CD14-positive monocyte (primary cell): ENCODE results near the gene LCOR. TPM values are rescaled to one million over a fixed set of nuclear protein-coding genes. Genes with fewer than 3 reads are reported as not detected.

Experiments used
- DNase-seq, 3 donors: peaks; one replicate each; pipeline ENCODE4 v3.0.0-alpha.2; 2011 to 2022
- H2AFZ ChIP-seq: 2 replicates; pipeline ENCODE4 v1.6.0; 2012; ENCODE audit warnings: mild to moderate bottlenecking, low read depth, low read length, inconsistent platforms; ENCODE audit not compliant: insufficient read depth, poor library complexity, severe bottlenecking
- H3K27ac ChIP-seq, 2 donors: 1 replicate in 1 of 2; 2 replicates in 1 of 2; pipeline ENCODE4 v1.5.1; 2012 to 2013; ENCODE audit warnings: low read length in 2 of 2, control low read depth in 1 of 2, inconsistent platforms in 1 of 2, low read depth in 1 of 2, mild to moderate bottlenecking in 1 of 2
- H3K27me3 ChIP-seq, 2 donors: one replicate each; pipeline versions ENCODE4 v1.6.0 to v1.6.1; 2011 to 2013; ENCODE audit warnings: low read length in 2 of 2; ENCODE audit not compliant: control insufficient read depth in 2 of 2, insufficient read depth in 2 of 2
- H3K36me3 ChIP-seq, 2 donors: replicated peaks in 1 of 2; 1 replicate in 1 of 2; 2 replicates in 1 of 2; pipeline versions ENCODE4 v1.5.1 to v1.6.1; 2012 to 2013; ENCODE audit warnings: low read length in 2 of 2, control low read depth in 1 of 2, inconsistent platforms in 1 of 2, mild to moderate bottlenecking in 1 of 2; ENCODE audit not compliant: insufficient read depth in 2 of 2, control insufficient read depth in 1 of 2
- H3K4me1 ChIP-seq, 2 donors: 1 replicate in 1 of 2; 2 replicates in 1 of 2; pipeline versions ENCODE4 v1.5.1 to v1.6.1; 2012 to 2013; ENCODE audit warnings: low read length in 2 of 2, control low read depth in 1 of 2, inconsistent platforms in 1 of 2, mild to moderate bottlenecking in 1 of 2, moderate library complexity in 1 of 2; ENCODE audit not compliant: insufficient read depth in 2 of 2, control insufficient read depth in 1 of 2
- H3K4me2 ChIP-seq: replicated peaks from 2 replicates; pipeline ENCODE3; 2012; ENCODE audit warnings: low read length, moderate library complexity, mild to moderate bottlenecking; ENCODE audit not compliant: poor library complexity, severe bottlenecking; ENCODE audit errors: extremely low read depth
- H3K4me3 ChIP-seq, 3 experiments: fragments of 200-600 bp in 1 of 3; sonication (generic) in 1 of 3; replicated peaks in 1 of 3; 1 replicate in 2 of 3; 2 replicates in 1 of 3; pipeline ENCODE4 v1.5.1; 2011 to 2013; ENCODE audit warnings: low read length in 3 of 3, mild to moderate bottlenecking in 3 of 3, control low read depth in 2 of 3, low read depth in 2 of 3, inconsistent platforms in 1 of 3, moderate library complexity in 1 of 3
- H3K79me2 ChIP-seq: 2 replicates; pipeline ENCODE4 v1.6.0; 2012; ENCODE audit warnings: mild to moderate bottlenecking, control low read depth, inconsistent platforms, low read length, moderate library complexity; ENCODE audit not compliant: insufficient read depth
- H3K9ac ChIP-seq: 2 replicates; pipeline ENCODE4 v1.6.0; 2017; ENCODE audit warnings: low read length, mild to moderate bottlenecking; ENCODE audit not compliant: insufficient read depth, poor library complexity, severe bottlenecking
- H3K9me3 ChIP-seq, 2 donors: replicated peaks in 1 of 2; 1 replicate in 1 of 2; 2 replicates in 1 of 2; pipeline versions ENCODE4 v1.5.1 to v1.6.1; 2012 to 2013; ENCODE audit warnings: low read length in 2 of 2, control low read depth in 1 of 2; ENCODE audit not compliant: control insufficient read depth in 1 of 2, insufficient read depth in 1 of 2
- H4K20me1 ChIP-seq: 2 replicates; pipeline ENCODE4 v1.6.0; 2012; ENCODE audit warnings: mild to moderate bottlenecking, low read length, control low read depth, moderate library complexity; ENCODE audit not compliant: insufficient read depth
- H3K27ac Mint-ChIP-seq, 7 donors: one replicate each; pipeline ENCODE4 v1.8.0; 2020; ENCODE audit warnings: mild to moderate bottlenecking in 7 of 7, mixed read lengths in 7 of 7, moderate library complexity in 6 of 7, inconsistent platforms in 2 of 7
- H3K27me3 Mint-ChIP-seq, 3 donors: one replicate each; pipeline ENCODE4 v1.8.0; 2021 to 2022; ENCODE audit warnings: low read depth in 3 of 3, mild to moderate bottlenecking in 3 of 3, mixed read lengths in 3 of 3, moderate library complexity in 3 of 3, inconsistent platforms in 1 of 3
- H3K36me3 Mint-ChIP-seq, 2 donors: one replicate each; pipeline ENCODE4 v1.8.0; 2020; ENCODE audit warnings: mixed read lengths in 2 of 2, inconsistent platforms in 1 of 2, mild to moderate bottlenecking in 1 of 2
- H3K4me1 Mint-ChIP-seq: one replicate; pipeline ENCODE4 v1.8.0; 2020; ENCODE audit warnings: mild to moderate bottlenecking, mixed read lengths
- H3K4me3 Mint-ChIP-seq, 2 donors: one replicate each; pipeline ENCODE4 v1.8.0; 2020; ENCODE audit warnings: mild to moderate bottlenecking in 2 of 2, mixed read lengths in 2 of 2, moderate library complexity in 1 of 2
- H3K9me3 Mint-ChIP-seq, 7 donors: one replicate each; pipeline ENCODE4 v1.8.0; 2020 to 2022; ENCODE audit warnings: mixed read lengths in 7 of 7, mild to moderate bottlenecking in 6 of 7, moderate library complexity in 6 of 7, inconsistent platforms in 2 of 7
- WGBS: methylation state at CpG from one replicate; pipeline ENCODE4 v1.1.5; 2013; ENCODE audit warnings: missing lambda C conversion rate; ENCODE audit not compliant: insufficient coverage; 5-methylcytosine and 5-hydroxymethylcytosine counted together
- intact Hi-C, 2 donors: fragments of 100-400 bp; cut with micrococcal nuclease; formaldehyde crosslinking; loops; one replicate each; pipeline versions ENCODE4 v1.15.0 to v1.15.1; 2023
- polyA plus RNA-seq, 3 donors: library from polyadenylated mRNA; depleted of rRNA in 1 of 3; unstranded in 2 of 3; stranded (reverse) in 1 of 3; fragments of 300-500 nt in 2 of 3; fragments of >200 nt in 1 of 3; fragmentation: Illumina TruSeq in 2 of 3; gene quantifications; 1 replicate in 2 of 3; 2 replicates in 1 of 3; pipeline ENCODE4 v1.2.3, GENCODE V29; 2012 to 2021
- TF ChIP-seq, protein P1 (sequence below): fragments of 200-600 bp; IDR thresholded peaks from one replicate; pipeline ENCODE4 v1.8.0; 2022; ENCODE audit warnings: antibody characterized with exemption, mild to moderate bottlenecking

LCOR gene
- polyA plus RNA-seq, 3 donors, result 5.7 to 11.8 (median 10.0) TPM

DNA sequence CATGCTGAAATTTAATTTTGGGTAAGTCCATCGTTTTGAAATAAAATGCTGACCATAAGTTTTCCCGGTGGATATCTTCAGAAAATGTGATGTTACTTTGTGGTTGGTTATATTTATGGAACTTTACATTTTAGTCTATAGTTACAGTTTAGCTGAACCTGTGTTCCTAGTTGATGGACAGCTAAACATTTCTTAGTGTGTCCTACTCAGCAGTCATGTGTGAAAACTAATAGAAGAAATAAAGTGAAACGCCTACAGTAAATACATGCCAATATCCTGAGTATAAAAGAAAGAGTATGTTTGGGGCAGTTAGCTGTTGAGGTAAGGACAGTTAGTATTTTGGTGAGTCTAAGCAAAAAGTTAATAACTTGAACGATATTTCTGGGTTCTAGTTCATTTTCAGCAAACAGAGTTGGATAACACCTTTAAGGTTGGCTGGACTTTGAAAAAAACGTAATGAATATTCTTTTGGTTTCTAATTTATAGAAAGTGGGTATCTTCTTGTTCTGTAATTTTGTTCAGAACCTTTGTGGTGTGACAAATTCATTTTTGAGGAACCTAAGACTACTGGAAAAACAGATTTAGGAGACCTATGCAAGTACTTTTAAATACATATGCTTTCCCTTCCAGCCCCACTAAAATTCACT is 28.7 kb downstream of the LCOR start:
- intact Hi-C loops, result no loop called here
- no peaks in the 10 kb centered on the region for H3K9me3 Mint-ChIP-seq
- no peaks in the 10 kb centered on the region for H3K27me3 Mint-ChIP-seq
- Histone ChIP-seq H3K27me3 (no peaks in the 10 kb centered on the region), H3K4me1 (no peaks in the 10 kb centered on the region), H3K9me3 (no peaks in the 10 kb centered on the region), H2AFZ (no peak overlapping the region), H3K36me3 (peaks cover 18 to 56% of the 10 kb centered on the region in 2 donors), H3K4me2 (no peak overlapping the region), H3K4me3 (no peak overlapping the region), H3K79me2 (peaks cover 100% of the 10 kb centered on the region), H3K9ac (no peak overlapping the region), H3K27ac (peak overlapping the region in 1 of 2 donors; percentile 20), H4K20me1 (peaks cover 100% of the 10 kb centered on the region)
- no peak overlapping the region for H3K4me3 Mint-ChIP-seq
- no peak overlapping the region for H3K27ac Mint-ChIP-seq
- peaks cover 31 to 70% of the 10 kb centered on the region in 2 donors for H3K36me3 Mint-ChIP-seq
- H3K4me1 Mint-ChIP-seq, result peaks cover 15% of the 10 kb centered on the region
- WGBS, result no CpG with 5 or more reads among the region's 5 CpGs
- no peak for DNase-seq
- TF ChIP-seq, protein P1, sequence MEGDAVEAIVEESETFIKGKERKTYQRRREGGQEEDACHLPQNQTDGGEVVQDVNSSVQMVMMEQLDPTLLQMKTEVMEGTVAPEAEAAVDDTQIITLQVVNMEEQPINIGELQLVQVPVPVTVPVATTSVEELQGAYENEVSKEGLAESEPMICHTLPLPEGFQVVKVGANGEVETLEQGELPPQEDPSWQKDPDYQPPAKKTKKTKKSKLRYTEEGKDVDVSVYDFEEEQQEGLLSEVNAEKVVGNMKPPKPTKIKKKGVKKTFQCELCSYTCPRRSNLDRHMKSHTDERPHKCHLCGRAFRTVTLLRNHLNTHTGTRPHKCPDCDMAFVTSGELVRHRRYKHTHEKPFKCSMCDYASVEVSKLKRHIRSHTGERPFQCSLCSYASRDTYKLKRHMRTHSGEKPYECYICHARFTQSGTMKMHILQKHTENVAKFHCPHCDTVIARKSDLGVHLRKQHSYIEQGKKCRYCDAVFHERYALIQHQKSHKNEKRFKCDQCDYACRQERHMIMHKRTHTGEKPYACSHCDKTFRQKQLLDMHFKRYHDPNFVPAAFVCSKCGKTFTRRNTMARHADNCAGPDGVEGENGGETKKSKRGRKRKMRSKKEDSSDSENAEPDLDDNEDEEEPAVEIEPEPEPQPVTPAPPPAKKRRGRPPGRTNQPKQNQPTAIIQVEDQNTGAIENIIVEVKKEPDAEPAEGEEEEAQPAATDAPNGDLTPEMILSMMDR, result no peak

GRCh38 chr10:96863922-96864543 is 31.9 kb downstream of the LCOR start:
- intact Hi-C loops, result no loop called here
- no peak overlapping the region for H2AFZ ChIP-seq
- H3K36me3 Mint-ChIP-seq, result peaks cover 18 to 74% of the 10 kb centered on the region in 2 donors
- H3K27ac Mint-ChIP-seq, result peak overlapping the region in 2 of 7 donors; percentile 61 to 63
- peaks cover 7% of the 10 kb centered on the region for H3K4me1 Mint-ChIP-seq
- WGBS, result no CpG with 5 or more reads among the region's 3 CpGs
- H3K36me3 ChIP-seq, result peaks cover 11 to 45% of the 10 kb centered on the region in 2 donors
- H3K27ac ChIP-seq, result no peak overlapping the region
- H4K20me1 ChIP-seq, result peaks cover 99% of the 10 kb centered on the region
- no peaks in the 10 kb centered on the region for H3K9me3 Mint-ChIP-seq
- peaks cover 100% of the 10 kb centered on the region for H3K79me2 ChIP-seq
- H3K4me1 ChIP-seq, result no peaks in the 10 kb centered on the region
- no peak overlapping the region for H3K9ac ChIP-seq
- no peak overlapping the region for H3K4me3 ChIP-seq
- no peaks in the 10 kb centered on the region for H3K27me3 ChIP-seq
- H3K4me3 Mint-ChIP-seq, result no peak overlapping the region
- no peaks in the 10 kb centered on the region for H3K9me3 ChIP-seq
- H3K4me2 ChIP-seq, result no peak overlapping the region
- peaks cover 0 to 2% (median 0%) of the 10 kb centered on the region in 3 donors for H3K27me3 Mint-ChIP-seq
- TF ChIP-seq, protein P1, result no peak
- peak in 1 of 3 donors; percentile 22 for DNase-seq
